K562 (cell line): ENCODE results near the gene CNTN4.

Experiments
- POLR2AphosphoS5 ChIP-seq: IDR thresholded peaks from 2 replicates; pipeline ENCODE4 v1.6.1; 2011; ENCODE audit warnings: mild to moderate bottlenecking, low read depth, low read length, moderate library complexity; ENCODE audit not compliant: control insufficient read depth, insufficient read depth
- SPI1 ChIP-seq: IDR thresholded peaks from 2 replicates; pipeline ENCODE4 v1.6.1; 2011; ENCODE audit warnings: low read depth, low read length, control low read depth, borderline replicate concordance

GRCh38 chr3:2792432-2792831 is 693.8 kb downstream of the CNTN4 start:
- TF ChIP-seq SPI1: no peak
- TF ChIP-seq POLR2AphosphoS5: no peak
